WTC11 (cell line): ENCODE measurements around the gene MST1R.

Source experiments
- AR ChIP-seq: fragments of 250-450 bp; sonication (Bioruptor Pico); IDR thresholded peaks from 2 replicates; pipeline ENCODE4 v1.9.0; 2021; ENCODE audit warnings: mild to moderate bottlenecking
- CREB1 ChIP-seq: sonication (generic); formaldehyde crosslinking; IDR thresholded peaks from 2 replicates; pipeline ENCODE4 v1.8.0; 2023; ENCODE audit warnings: mild to moderate bottlenecking, missing genetic modification reagents
- MAX ChIP-seq: sonication (generic); formaldehyde crosslinking; IDR thresholded peaks from 2 replicates; pipeline ENCODE4 v1.8.0; 2022; ENCODE audit warnings: mild to moderate bottlenecking, missing genetic modification reagents
- NR1H2 ChIP-seq: sonication (generic); formaldehyde crosslinking; IDR thresholded peaks from 2 replicates; pipeline ENCODE4 v1.9.0; 2021; ENCODE audit warnings: mild to moderate bottlenecking, moderate library complexity, missing genetic modification reagents
- RELA ChIP-seq: sonication (generic); formaldehyde crosslinking; IDR thresholded peaks from 2 replicates; pipeline ENCODE4 v1.8.1; 2022; ENCODE audit warnings: missing genetic modification reagents, mild to moderate bottlenecking, borderline replicate concordance
- RORB ChIP-seq: fragments of 250-450 bp; sonication (Bioruptor Pico); IDR thresholded peaks from 2 replicates; pipeline ENCODE4 v1.9.0; 2021; ENCODE audit warnings: mild to moderate bottlenecking
- SP1 ChIP-seq: sonication (generic); formaldehyde crosslinking; conservative IDR thresholded peaks from 2 replicates; pipeline ENCODE4 v1.8.1; 2022; ENCODE audit warnings: missing genetic modification reagents
- TF ChIP-seq, protein P1 (sequence below): fragments of 200-600 bp; IDR thresholded peaks from 2 replicates; pipeline ENCODE4 v1.8.0; 2022; ENCODE audit warnings: antibody characterized with exemption
- TF ChIP-seq, protein P2 (sequence below): sonication (generic); formaldehyde crosslinking; IDR thresholded peaks from 2 replicates; pipeline ENCODE4 v1.8.1; 2023; ENCODE audit warnings: mild to moderate bottlenecking, missing genetic modification reagents, moderate library complexity
- TF ChIP-seq, protein P3 (sequence below): sonication (generic); formaldehyde crosslinking; IDR thresholded peaks from 2 replicates; pipeline ENCODE4 v1.8.1; 2023; ENCODE audit warnings: mild to moderate bottlenecking, moderate library complexity, missing genetic modification reagents

DNA sequence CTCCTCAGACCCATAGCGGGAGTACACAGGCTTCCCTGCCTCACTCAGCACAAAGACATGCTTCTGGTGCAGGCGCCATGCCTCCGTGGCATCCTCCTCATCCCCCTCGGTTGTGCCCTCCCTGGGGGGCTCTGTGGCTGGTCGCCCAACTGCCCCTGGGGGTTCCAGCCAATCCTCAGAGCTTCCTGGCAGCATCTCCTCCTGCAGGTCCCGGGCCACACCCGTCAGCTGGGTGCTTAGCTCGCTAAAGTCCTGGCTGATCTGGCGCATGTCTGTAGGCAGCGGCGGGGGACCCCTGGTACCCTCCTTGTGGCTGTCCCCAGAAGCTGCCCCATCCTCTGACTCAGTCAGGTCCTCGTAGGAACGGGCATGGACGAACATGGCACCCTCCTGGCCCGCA lies 7.9 kb upstream of the MST1R start:
- TF ChIP-seq RORB (no peak), AR (CRISPR knock-in tag) (no peak), SP1 (CRISPR knock-in tag) (no peak), CREB1 (CRISPR knock-in tag) (no peak), RELA (CRISPR knock-in tag) (no peak), MAX (CRISPR knock-in tag) (no peak), NR1H2 (no peak)
- TF ChIP-seq, protein P1, sequence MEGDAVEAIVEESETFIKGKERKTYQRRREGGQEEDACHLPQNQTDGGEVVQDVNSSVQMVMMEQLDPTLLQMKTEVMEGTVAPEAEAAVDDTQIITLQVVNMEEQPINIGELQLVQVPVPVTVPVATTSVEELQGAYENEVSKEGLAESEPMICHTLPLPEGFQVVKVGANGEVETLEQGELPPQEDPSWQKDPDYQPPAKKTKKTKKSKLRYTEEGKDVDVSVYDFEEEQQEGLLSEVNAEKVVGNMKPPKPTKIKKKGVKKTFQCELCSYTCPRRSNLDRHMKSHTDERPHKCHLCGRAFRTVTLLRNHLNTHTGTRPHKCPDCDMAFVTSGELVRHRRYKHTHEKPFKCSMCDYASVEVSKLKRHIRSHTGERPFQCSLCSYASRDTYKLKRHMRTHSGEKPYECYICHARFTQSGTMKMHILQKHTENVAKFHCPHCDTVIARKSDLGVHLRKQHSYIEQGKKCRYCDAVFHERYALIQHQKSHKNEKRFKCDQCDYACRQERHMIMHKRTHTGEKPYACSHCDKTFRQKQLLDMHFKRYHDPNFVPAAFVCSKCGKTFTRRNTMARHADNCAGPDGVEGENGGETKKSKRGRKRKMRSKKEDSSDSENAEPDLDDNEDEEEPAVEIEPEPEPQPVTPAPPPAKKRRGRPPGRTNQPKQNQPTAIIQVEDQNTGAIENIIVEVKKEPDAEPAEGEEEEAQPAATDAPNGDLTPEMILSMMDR: no peak
- TF ChIP-seq, protein P2, sequence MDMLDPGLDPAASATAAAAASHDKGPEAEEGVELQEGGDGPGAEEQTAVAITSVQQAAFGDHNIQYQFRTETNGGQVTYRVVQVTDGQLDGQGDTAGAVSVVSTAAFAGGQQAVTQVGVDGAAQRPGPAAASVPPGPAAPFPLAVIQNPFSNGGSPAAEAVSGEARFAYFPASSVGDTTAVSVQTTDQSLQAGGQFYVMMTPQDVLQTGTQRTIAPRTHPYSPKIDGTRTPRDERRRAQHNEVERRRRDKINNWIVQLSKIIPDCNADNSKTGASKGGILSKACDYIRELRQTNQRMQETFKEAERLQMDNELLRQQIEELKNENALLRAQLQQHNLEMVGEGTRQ (CRISPR knock-in tag): no peak
- TF ChIP-seq, protein P3, sequence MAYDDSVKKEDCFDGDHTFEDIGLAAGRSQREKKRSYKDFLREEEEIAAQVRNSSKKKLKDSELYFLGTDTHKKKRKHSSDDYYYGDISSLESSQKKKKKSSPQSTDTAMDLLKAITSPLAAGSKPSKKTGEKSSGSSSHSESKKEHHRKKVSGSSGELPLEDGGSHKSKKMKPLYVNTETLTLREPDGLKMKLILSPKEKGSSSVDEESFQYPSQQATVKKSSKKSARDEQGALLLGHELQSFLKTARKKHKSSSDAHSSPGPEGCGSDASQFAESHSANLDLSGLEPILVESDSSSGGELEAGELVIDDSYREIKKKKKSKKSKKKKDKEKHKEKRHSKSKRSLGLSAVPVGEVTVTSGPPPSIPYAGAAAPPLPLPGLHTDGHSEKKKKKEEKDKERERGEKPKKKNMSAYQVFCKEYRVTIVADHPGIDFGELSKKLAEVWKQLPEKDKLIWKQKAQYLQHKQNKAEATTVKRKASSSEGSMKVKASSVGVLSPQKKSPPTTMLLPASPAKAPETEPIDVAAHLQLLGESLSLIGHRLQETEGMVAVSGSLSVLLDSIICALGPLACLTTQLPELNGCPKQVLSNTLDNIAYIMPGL (CRISPR knock-in tag): no peak
